GM21576 (cell line): ENCODE results near the gene TEX10.

ENCODE experiments used
- ATAC-seq: cut with Tn5 transposase; IDR thresholded peaks from one replicate; pipeline ENCODE4 v1.9.1; 2021; ENCODE audit warnings: mild to moderate bottlenecking, moderate library complexity; ENCODE audit not compliant: unreplicated experiment

TEX10 gene

DNA sequence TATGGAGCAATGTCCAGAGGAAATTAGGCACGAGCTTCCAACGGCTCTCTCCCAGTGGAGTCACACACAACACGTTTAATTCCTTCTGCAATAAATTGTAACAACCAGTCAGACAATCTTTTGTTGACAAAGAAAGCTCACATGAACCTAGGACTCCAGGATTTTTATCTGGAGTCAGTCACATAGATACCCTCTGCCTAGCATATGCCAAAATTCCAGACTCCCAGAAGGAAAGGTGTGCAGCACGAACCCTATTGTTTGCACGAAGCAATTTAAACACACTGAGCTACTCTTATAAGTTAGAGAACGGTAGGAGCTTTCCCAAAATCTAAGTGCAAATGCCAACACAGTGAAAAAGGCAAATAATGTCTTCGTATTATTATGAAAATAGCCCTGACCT lies 67.1 kb downstream of the TEX10 start:
- no peak for ATAC-seq

DNA sequence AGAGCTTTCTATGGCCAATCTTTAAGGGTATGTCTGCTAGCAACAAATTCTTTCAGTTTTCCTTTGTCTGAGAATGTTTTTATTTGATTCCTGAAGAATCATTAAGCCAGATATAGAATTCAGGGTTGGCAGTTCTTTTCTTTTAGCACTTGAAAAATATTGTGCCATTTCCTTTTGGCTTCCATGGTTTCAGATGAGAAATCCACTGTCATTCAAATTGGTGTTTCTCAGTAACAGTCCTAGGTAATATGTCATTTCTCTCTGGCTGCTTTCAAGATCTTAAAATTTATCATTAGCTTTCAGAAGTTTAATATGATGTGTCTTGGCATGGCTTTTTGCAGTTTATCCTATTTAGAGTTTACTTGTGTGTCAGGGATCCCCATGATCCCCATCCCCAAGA lies 67.7 kb downstream of the TEX10 start:
- no peak for ATAC-seq

DNA sequence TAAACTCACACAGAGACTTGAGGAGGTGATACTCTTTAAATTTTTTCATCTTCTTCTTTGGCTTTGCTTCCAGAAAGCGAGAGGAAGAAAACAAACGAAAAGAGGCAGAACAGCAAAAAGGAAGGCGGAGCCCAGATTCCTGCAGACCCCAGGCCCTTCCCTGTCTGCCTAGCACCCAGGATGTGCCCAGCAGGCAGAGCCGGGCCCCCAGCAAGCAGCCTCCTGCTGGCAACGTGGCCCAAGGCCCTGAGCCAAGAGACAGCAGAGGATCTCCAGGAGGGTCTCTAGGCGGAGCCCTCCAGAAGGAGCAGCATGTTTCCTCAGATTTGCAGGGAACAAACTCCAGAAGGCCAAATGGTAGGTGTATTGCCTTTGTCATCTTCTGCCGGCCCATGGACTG lies 68.5 kb downstream of the TEX10 start:
- ATAC-seq: no peak

DNA sequence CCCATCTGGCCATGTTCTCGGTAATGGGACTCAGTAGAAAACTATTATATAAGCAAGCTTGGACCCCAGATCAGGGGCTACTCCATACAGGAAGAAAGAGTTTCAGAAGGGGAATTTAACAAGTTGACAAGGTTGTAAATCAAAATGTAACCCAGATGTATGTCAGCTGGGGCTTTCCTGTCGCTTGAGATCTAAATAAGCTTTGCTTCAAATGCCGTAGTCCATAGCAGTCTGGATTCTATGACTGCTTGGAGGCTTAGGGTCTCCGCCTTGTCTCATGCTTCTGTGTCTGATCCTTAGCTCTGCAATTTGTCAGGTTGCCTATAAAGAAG lies 70.4 kb downstream of the TEX10 start:
- no peak for ATAC-seq

DNA sequence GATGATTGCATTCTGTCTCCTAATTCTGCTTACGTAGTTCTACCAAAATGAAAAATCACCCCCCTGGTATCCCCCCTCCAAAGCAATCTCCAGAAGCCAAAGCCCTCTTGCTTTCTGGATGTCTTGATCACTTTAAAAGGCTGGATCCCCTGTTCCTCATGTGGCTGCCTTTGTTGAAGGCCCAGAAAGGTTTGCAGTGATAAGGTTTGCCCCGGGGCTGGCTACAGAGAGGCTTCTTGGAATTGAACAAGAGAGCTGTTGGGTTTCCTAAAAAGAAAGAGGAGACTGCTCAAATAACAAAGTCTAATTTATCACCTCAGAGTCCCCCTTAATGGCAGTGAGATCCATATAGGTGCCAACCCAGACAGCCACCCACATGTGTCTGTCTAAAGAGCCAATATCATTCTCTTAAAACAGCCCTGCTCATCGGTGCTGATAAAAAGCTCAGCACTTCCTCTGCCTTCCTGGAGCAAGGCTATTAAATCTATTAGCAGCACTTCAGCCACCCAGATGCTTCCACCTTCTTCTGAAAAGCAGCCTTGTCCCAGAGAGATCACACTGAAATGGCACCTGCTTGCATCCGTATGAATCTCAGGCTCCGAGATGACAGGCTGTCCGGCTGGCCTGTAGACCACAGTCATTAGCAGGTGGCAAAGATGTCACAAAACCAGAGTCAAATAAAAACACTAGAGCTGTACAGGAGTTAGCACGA lies 70.9 kb downstream of the TEX10 start:
- no peak for ATAC-seq

DNA sequence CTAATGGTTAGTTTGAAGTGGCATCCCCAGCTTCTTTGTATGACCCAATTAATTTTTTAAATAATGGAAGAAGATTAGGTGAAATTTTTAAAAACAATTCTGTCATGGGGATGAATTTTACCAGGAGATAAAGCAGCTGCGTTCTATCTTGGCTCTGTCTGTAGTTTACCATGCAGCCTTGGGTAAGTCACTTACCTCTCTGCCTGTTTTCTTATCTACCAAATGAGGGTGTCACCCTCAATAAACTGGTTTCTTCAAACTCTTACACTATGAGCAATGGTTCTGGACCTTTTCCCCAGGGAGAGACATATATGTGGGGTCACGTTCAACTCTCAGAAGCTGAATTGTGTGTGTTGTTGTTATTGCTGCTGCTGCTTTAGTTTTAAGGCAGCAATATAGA lies 71.7 kb downstream of the TEX10 start:
- ATAC-seq: no peak

DNA sequence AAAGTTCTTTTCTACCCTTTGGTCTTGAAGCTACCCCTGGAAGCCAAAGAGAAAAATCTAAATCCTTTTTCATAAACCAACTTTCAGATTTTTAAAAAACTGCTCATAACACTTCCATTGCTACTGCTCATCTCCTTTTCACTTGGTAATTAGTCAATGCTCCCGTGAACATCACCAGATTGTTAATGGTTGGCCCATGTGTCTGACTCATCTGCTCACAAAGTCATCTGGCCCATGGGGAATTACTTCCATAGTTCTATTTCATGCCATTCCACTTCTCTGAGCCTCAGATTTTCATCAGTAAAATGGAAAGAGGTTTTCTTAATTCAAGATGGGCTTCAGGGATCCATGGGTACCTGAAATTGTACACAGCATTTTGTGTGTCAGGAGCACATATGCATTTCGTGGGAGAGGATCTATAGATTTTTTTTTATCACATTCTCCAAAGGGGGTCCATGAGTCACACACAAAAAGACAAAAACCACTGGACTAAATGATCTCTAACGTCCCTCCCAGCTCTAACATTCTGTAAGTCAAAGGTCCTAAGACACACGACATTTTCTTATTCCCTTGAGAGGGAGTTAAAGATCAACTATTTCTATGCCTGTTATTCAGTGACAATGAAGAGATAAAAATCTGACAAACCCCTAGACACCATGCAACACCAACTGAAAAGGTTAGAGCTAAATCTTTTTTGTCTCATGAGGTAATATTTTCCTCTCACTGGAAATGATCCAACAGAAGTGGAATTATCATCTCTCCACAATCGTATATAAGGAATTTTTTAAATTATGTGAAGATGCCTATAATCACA lies 75.4 kb downstream of the TEX10 start:
- ATAC-seq: no peak

DNA sequence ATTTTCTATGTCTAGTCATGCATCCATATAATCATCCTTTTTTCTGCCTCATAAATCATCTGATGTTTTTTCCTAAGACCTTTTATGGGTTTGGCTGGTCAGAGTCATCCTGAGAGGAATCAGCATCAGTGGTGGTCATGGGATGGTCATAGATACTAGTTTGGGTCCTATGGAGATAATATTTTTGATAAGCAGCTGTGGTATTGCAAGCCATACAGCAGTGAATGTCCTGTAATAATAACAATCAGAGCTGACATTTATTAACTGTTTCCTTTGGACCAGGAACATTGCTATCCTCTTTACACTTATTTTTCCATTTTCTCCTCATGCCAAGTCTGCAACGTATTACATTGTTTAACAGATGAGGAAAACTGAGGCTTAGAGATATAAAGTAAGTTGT lies 83.1 kb downstream of the TEX10 start:
- no peak for ATAC-seq

DNA sequence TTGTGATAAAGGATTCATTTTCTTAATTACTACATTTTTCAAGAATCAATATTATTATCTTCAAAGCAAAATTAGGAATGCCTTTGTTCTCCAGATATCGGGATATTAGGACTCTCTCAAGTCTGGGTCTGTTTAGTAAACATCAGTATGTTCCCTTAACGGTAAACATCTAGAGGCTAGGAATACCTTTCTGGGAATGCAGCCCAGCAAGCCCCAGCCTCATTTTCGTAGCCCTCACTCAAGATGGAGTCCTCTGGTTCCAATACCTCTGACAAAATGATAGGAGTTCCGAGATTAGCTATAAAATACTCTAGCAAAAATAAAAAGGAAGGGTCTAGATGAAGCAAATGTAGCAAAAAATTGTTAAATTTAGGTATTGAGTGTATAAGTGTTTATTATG lies 84.5 kb downstream of the TEX10 start:
- no peak for ATAC-seq

DNA sequence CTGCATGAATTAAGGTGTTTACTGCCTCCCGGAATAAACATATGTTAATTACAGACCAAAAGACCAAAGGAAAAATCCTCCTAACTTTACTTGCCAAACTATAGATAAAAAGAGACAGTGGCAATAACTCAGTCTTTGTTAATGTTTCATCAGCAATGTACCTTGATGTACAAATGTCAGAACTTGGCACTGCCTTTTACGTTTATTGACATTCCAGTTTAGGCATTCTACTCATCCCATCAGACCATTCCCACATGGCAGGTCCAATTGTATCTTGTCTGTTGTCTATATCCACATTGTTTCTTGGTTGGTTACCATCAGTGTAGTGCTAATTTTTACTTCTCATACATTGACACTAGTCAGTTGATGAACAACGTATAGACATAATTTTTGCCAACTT lies 85.5 kb downstream of the TEX10 start:
- ATAC-seq: no peak
